Spleen (tissue), 11 donors: ENCODE measurements around the gene C9orf153. TPM values are rescaled to one million over a fixed set of nuclear protein-coding genes. Genes with fewer than 3 reads are reported as not detected.

Source experiments
- DNase-seq: peaks from one replicate; pipeline ENCODE4 v3.0.0-alpha.2; 2020
- H3K27ac ChIP-seq, 8 donors: fragments of 200-600 bp; sonication (generic) in 7 of 8; 1 replicate in 4 of 8; 2 replicates in 4 of 8; pipeline versions ENCODE4 v1.5.0 to v1.8.0; 2016 to 2021; ENCODE audit warnings: inconsistent platforms in 4 of 8, mild to moderate bottlenecking in 4 of 8, moderate library complexity in 1 of 8
- H3K27me3 ChIP-seq, 7 donors: fragments of 200-600 bp; sonication (generic) in 6 of 7; replicated peaks in 1 of 7; 1 replicate in 4 of 7; 2 replicates in 3 of 7; pipeline versions ENCODE4 v1.5.0 to v1.8.0; 2016 to 2021; ENCODE audit warnings: inconsistent platforms in 3 of 7, mild to moderate bottlenecking in 1 of 7
- H3K36me3 ChIP-seq, 6 donors: fragments of 200-600 bp; sonication (generic) in 5 of 6; 1 replicate in 4 of 6; 2 replicates in 2 of 6; pipeline versions ENCODE4 v1.5.0 to v1.8.0; 2016 to 2021; ENCODE audit warnings: inconsistent platforms in 2 of 6
- H3K4me1 ChIP-seq, 6 donors: fragments of 200-600 bp; sonication (generic) in 5 of 6; 1 replicate in 3 of 6; 2 replicates in 3 of 6; pipeline versions ENCODE4 v1.5.0 to v1.8.0; 2016 to 2021; ENCODE audit warnings: inconsistent platforms in 3 of 6
- H3K4me3 ChIP-seq, 8 donors: fragments of 200-600 bp; sonication (generic) in 7 of 8; 1 replicate in 4 of 8; 2 replicates in 4 of 8; pipeline versions ENCODE4 v1.5.0 to v1.8.0; 2016 to 2021; ENCODE audit warnings: inconsistent platforms in 4 of 8, mild to moderate bottlenecking in 4 of 8, moderate library complexity in 2 of 8
- H3K9me3 ChIP-seq, 8 donors: fragments of 200-600 bp; sonication (generic) in 7 of 8; 1 replicate in 4 of 8; 2 replicates in 4 of 8; pipeline versions ENCODE4 v1.5.0 to v1.8.0; 2016 to 2021; ENCODE audit warnings: inconsistent platforms in 4 of 8
- POLR2A ChIP-seq, 3 donors: fragments of 450-650 bp; IDR thresholded peaks; one replicate each; pipeline ENCODE4 v1.5.1; 2017; ENCODE audit warnings: antibody characterized with exemption in 3 of 3, mild to moderate bottlenecking in 1 of 3
- POLR2AphosphoS5 ChIP-seq, 3 donors: sonication (generic); formaldehyde crosslinking; IDR thresholded peaks; one replicate each; pipeline ENCODE4 v1.5.1; 2017; ENCODE audit warnings: antibody characterized with exemption in 3 of 3
- WGBS, 5 donors: extraction: QIAGEN DNeasy Blood & Tissue Kit in 3 of 5; methylation state at CpG; one replicate each; pipeline versions ENCODE4 v1.1.5 to v1.1.7; 2013 to 2018; 5-methylcytosine and 5-hydroxymethylcytosine counted together
- intact Hi-C: fragments of 100-400 bp; cut with DNase I; formaldehyde crosslinking; loops from one replicate; pipeline ENCODE4 v1.15.0; 2023; ENCODE audit warnings: low total_unique reads
- polyA plus RNA-seq, 3 donors: library from polyadenylated mRNA; stranded (reverse); fragments of 200-250 nt; gene quantifications; one replicate each; pipeline ENCODE4 v1.2.1, GENCODE V29; 2013
- total RNA-seq, 7 donors: library from RNA; depleted of rRNA in 3 of 7; stranded (reverse); fragments of >200 nt in 3 of 7; fragmentation: NEBNext Ultra II Directional in 4 of 7; extraction: Animal tissue kit (Norgen Biotek cat#: 25700) in 4 of 7; gene quantifications; one replicate each; pipeline versions ENCODE4 v1.1.0 to v1.2.1, GENCODE V29; 2016 to 2021
- TF ChIP-seq, protein P1 (sequence below), 11 experiments: fragments of 200-600 bp in 7 of 11; fragments of 450-650 bp in 4 of 11; sonication (generic) in 4 of 11; IDR thresholded peaks in 8 of 11; conservative IDR thresholded peaks in 3 of 11; 1 replicate in 7 of 11; 2 replicates in 4 of 11; pipeline versions ENCODE4 v1.4.0 to v1.8.0; 2016 to 2021; ENCODE audit warnings: antibody characterized with exemption in 11 of 11, inconsistent platforms in 4 of 11, mild to moderate bottlenecking in 1 of 11
- donor health status: healthy with polysubstance abuse.
- donor health status: DM: no; HTN: no; CAD: no; lungs with moderate emphysema.
- donor health status: DM: no; HTN: no; CAD: no.
- donor health status: Bipolar disorder and iron deficiency.
- donor health status: healthy.
- donor health status: DM: no; HTN: no; CAD: no.
- donor health status: DM: yes; HTN: yes; CAD: no.

Gene C9orf153
- total and polyA plus RNA-seq, 10 donors, result 0.13 to 1.9 (median 0.43) TPM

DNA sequence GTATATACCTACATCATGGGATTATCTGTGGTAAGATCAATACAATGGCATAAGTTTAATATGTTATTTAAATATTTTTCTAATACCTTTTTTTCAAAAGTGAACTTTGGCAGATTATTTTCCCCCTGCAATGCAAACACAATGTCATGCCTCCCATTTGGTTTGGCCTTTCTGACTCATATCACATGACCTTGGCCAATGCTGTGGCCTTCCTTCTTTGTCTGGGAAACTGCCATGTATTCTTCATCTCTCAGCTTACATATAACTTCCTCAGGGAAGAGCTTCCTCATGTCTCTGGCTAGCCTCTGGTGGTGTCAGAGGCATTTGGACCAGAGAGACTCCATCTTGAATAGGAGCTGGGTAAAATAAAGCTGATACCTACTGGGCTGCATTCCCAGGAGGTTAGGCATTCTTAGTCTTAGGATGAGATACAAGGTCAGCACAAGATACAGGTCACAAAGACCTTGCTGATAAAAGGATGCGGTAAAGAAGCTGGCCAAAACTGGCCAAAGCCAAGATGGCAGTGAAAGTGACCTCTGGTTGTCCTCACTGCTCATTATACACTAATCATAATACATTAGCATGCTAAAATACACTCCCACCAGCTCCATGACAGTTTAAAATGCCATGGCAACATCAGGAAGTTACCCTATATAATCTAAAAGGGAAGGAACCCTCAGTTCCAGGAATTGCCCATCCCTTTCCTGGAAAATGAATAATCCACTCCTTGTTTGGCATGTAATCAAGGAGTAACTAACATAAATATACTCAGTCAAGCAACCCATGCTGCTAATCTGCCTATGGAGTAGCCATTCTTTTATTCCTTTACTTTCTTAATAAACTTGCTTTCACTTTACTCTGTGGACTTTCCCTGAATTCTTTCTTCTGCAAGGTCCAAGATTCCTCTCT, 76.0 kb downstream of the C9orf153 start:
- intact Hi-C loops, result no loop called here
- DNase-seq, result no peak
- no peak overlapping the region for H3K4me3 ChIP-seq
- H3K36me3 ChIP-seq, result no peaks in the 10 kb centered on the region
- no peaks in the 10 kb centered on the region for H3K4me1 ChIP-seq
- H3K9me3 ChIP-seq, result peaks cover 0 to 13% (median 5%) of the 10 kb centered on the region in 8 donors
- 65 to 96% (median 75%) methylated on average over 1 of the region's 1 CpG for WGBS, 5 donors
- TF ChIP-seq, protein P1, sequence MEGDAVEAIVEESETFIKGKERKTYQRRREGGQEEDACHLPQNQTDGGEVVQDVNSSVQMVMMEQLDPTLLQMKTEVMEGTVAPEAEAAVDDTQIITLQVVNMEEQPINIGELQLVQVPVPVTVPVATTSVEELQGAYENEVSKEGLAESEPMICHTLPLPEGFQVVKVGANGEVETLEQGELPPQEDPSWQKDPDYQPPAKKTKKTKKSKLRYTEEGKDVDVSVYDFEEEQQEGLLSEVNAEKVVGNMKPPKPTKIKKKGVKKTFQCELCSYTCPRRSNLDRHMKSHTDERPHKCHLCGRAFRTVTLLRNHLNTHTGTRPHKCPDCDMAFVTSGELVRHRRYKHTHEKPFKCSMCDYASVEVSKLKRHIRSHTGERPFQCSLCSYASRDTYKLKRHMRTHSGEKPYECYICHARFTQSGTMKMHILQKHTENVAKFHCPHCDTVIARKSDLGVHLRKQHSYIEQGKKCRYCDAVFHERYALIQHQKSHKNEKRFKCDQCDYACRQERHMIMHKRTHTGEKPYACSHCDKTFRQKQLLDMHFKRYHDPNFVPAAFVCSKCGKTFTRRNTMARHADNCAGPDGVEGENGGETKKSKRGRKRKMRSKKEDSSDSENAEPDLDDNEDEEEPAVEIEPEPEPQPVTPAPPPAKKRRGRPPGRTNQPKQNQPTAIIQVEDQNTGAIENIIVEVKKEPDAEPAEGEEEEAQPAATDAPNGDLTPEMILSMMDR (IDR thresholded peaks at IDR 0.05 in 8 of 11, conservative IDR thresholded peaks at IDR 0.05 in 3 of 11), result no peak
- TF ChIP-seq POLR2A (IDR thresholded peaks at IDR 0.05) (no peak), POLR2AphosphoS5 (IDR thresholded peaks at IDR 0.05) (no peak)
- H3K27me3 ChIP-seq, result no peaks in the 10 kb centered on the region
- peak overlapping the region in 4 of 8 donors; percentile 10 to 39 (median 26) for H3K27ac ChIP-seq

DNA sequence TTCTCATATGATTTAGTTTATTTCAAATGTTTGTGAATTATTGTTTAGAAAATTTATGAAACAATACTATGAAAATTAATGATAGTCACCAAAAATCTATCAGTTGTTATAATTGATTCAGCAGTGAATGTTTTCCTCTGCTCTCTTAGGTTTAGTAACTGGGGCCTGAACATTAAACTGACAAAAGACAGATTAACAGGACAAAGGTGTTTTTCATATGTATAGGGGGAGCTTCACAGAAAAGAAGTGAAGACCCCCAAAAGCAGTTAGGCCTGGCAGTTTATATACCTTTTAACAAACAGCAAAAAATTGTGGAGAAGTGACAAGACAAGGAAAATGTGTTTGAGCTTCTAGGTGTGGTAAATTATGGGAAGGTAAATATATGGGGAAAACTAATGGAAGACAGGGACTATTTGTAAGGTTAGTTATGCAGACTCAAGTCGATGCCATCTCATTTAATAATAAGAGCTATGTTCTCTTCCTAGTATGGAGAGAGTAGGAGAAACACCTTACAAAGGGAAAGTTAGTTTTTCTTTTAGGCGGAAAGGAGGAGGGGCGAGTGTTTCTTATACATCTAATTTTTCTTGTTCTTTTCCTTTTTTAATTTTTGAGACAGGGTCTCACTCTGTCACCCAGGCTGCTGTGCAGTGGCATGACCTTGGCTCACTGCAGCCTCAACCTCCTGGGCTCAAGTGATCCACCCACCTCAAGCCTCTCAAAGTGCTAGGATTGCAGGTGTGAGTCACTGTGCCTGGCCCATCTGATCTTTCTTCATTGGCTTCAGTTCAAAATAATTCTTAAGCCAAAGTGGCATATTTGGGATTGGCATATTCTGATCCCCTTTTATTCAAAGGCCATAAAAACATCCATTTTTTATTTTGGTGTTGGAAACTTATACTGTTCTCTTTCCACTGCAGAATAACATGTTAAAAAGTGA, 77.8 kb downstream of the C9orf153 start:
- TF ChIP-seq POLR2A (IDR thresholded peaks at IDR 0.05) (no peak), POLR2AphosphoS5 (IDR thresholded peaks at IDR 0.05) (no peak)
- TF ChIP-seq, protein P1 (IDR thresholded peaks at IDR 0.05 in 8 of 11, conservative IDR thresholded peaks at IDR 0.05 in 3 of 11), result no peak
- H3K9me3 ChIP-seq, result no peaks in the 10 kb centered on the region

DNA sequence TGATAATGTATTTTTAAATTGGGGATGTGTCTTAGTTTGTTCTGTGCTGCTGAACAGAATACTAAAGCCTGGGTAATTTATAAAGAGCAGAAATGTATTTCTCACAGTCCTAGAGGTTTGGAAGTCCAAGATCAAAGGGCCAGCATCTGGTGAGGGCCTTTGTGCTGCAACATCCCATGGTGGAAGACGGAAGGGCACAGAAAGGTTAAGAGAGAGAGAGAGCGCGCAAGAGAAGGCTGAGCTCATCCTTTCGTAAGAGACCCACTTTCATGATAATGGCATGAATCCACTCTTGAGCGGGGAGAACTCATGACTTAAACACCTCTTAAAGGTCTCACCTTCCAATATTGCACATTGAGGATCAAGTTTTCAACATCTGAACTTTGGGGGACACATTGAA, 81.0 kb downstream of the C9orf153 start:
- 88 to 96% (median 92%) methylated on average over 5 of the region's 5 CpGs for WGBS, 5 donors
- Histone ChIP-seq H3K4me1 (peaks cover 0 to 4% (median 0%) of the 10 kb centered on the region in 6 donors), H3K4me3 (no peak overlapping the region), H3K27me3 (no peaks in the 10 kb centered on the region), H3K9me3 (no peaks in the 10 kb centered on the region), H3K27ac (no peak overlapping the region), H3K36me3 (no peaks in the 10 kb centered on the region)
- TF ChIP-seq POLR2A (IDR thresholded peaks at IDR 0.05) (no peak), POLR2AphosphoS5 (IDR thresholded peaks at IDR 0.05) (no peak)
- TF ChIP-seq, protein P1 (IDR thresholded peaks at IDR 0.05 in 8 of 11, conservative IDR thresholded peaks at IDR 0.05 in 3 of 11), result no peak
- intact Hi-C loops, result no loop called here
- no peak for DNase-seq

More for the DNA sequence above, 77.8 kb downstream of the C9orf153 start:
- DNase-seq, result no peak
- Histone ChIP-seq H3K27me3 (no peaks in the 10 kb centered on the region), H3K36me3 (no peaks in the 10 kb centered on the region), H3K27ac (no peak overlapping the region), H3K4me1 (no peaks in the 10 kb centered on the region), H3K4me3 (no peak overlapping the region)
- intact Hi-C loops, result no loop called here
- WGBS, 5 donors, result 73 to 83% (median 81%) methylated on average over 3 of the region's 3 CpGs
